Right lobe of liver (tissue), 4 donors: ENCODE data around the gene BSPRY.

Experiments used
- POLR2A ChIP-seq: fragments of 450-650 bp; IDR thresholded peaks from one replicate; pipeline ENCODE4 v1.6.1; 2017; ENCODE audit warnings: antibody characterized with exemption, mild to moderate bottlenecking
- TF ChIP-seq, protein P1 (sequence below), 4 donors: fragments of 200-600 bp in 3 of 4; fragments of 450-650 bp in 1 of 4; IDR thresholded peaks; one replicate each; pipeline versions ENCODE4 v1.5.1 to v1.8.0; 2016 to 2022; ENCODE audit warnings: antibody characterized with exemption in 4 of 4, mild to moderate bottlenecking in 2 of 4
- donor health status: DM: no; HTN: no; CAD: no.
- donor health status: DM: no; HTN: no; CAD: no.
- donor health status: DM: no; HTN: yes; CAD: no.

DNA sequence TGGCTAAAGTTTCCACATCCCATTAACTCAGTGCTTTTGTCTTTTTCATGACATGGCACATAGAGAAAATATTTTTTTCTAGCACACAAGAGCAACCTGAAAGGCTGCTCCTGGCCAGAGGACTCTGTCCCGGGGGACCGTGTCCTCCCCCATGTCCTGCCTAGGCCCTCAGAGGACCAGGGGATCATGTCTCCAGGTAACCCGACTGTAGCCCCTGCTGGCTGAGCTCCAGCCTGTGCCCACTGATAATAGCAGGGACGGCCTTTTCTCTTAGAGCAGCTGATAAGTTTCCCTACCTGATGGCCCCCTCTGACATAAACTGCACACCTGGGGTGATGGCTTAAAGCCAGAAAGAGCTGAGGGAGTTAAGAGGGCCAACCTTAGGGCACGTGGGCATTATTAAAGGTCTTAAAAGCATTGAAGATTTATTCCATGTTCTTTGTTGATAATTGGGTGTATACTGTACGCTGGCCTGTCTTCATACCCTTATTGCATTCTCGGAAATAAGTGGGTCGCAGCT is 21.5 kb downstream of the BSPRY start:
- TF ChIP-seq, protein P1, sequence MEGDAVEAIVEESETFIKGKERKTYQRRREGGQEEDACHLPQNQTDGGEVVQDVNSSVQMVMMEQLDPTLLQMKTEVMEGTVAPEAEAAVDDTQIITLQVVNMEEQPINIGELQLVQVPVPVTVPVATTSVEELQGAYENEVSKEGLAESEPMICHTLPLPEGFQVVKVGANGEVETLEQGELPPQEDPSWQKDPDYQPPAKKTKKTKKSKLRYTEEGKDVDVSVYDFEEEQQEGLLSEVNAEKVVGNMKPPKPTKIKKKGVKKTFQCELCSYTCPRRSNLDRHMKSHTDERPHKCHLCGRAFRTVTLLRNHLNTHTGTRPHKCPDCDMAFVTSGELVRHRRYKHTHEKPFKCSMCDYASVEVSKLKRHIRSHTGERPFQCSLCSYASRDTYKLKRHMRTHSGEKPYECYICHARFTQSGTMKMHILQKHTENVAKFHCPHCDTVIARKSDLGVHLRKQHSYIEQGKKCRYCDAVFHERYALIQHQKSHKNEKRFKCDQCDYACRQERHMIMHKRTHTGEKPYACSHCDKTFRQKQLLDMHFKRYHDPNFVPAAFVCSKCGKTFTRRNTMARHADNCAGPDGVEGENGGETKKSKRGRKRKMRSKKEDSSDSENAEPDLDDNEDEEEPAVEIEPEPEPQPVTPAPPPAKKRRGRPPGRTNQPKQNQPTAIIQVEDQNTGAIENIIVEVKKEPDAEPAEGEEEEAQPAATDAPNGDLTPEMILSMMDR (IDR thresholded peaks at IDR 0.05), result no peak
- no peak for TF ChIP-seq POLR2A
